Right kidney (tissue), 1 donor: Measurements from ENCODE around the gene HAP1.
A peak's percentile ranks its signal among the peaks of the same experiment; 100 is the strongest.
"Not testable (repeated sequence)": the region's sequence is repeated elsewhere in the genome, so short reads cannot be mapped to it uniquely, and the experiment has no call there.

Source experiments
- DNase-seq: peaks from one replicate; pipeline ENCODE4 v3.0.0-alpha.2; 2016

HAP1 gene

DNA sequence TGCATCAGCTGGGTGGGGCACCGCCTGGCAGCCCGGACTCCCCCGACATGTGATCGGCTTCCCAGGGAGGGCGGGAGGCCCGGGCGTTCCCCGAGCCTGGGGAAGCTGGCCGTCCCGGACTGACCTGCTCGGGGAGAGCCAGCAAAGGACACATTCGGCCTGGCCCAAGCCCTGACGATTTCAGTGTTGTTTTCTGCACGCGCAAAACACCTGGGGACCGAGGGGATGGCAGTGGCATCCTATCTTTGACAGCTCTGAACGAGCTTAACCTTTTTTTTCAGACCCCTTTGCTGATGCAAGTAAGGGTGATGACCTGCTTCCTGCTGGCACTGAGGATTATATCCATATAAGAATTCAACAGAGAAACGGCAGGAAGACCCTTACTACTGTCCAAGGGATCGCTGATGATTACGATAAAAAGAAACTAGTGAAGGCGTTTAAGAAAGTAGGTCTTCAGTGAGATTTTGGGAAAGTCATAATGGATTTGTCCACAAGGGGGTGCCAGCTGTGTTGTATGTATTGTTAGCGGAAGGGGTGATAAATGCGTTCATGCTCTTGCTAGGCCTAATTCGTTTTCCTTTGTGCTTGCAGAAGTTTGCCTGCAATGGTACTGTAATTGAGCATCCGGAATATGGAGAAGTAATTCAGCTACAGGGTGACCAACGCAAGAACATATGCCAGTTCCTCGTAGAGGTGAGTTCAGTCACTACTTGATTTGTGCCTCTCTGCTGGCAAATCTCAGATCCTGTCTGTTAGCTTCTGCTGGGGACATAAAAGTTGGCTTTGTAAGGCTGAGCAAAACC lies 44.7 kb downstream of the HAP1 start:
- no peak for DNase-seq

DNA sequence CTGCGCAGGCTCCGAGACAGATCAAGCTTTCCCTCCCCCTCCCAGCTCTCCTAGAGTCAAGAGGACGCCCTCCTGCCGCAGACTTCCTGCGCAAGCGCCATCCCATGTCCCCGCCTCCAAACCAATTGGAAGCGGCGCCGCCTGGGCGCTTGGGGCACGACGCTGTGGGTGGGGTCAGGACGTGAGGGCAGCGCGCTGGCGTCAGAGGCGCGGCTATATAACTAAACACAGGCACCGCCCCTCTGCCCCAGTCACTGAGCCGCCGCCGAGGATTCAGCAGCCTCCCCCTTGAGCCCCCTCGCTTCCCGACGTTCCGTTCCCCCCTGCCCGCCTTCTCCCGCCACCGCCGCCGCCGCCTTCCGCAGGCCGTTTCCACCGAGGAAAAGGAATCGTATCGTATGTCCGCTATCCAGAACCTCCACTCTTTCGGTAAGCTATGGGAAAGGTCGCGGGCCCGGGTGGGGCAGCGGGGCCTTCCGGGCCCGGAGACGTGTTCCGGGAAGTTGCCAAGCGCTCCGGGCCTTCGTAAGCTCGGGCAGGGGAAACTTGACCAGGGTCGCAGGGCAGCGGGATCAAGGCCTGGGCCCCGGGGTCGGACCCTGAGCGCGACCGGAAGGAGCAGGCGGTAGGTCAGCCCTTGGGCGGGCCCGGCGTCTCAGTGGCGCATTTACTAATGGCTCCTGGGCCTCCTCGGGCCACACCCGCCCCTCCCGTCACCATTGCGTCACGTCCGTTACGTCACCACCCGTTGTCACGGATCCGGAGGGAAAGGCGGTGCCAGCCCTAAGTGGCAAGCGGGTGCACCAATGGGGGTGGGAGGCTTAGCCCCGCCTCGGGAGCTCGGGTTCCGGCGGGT lies 45.6 kb downstream of the HAP1 start, which contains the start of gene EIF1:
Gene EIF1, plus strand, starts transcription at position 245 of the 856 bp plus-strand sequence. Its CDS starts 154 bp downstream, at position 399.
- DNase-seq, result peak; percentile 96

DNA sequence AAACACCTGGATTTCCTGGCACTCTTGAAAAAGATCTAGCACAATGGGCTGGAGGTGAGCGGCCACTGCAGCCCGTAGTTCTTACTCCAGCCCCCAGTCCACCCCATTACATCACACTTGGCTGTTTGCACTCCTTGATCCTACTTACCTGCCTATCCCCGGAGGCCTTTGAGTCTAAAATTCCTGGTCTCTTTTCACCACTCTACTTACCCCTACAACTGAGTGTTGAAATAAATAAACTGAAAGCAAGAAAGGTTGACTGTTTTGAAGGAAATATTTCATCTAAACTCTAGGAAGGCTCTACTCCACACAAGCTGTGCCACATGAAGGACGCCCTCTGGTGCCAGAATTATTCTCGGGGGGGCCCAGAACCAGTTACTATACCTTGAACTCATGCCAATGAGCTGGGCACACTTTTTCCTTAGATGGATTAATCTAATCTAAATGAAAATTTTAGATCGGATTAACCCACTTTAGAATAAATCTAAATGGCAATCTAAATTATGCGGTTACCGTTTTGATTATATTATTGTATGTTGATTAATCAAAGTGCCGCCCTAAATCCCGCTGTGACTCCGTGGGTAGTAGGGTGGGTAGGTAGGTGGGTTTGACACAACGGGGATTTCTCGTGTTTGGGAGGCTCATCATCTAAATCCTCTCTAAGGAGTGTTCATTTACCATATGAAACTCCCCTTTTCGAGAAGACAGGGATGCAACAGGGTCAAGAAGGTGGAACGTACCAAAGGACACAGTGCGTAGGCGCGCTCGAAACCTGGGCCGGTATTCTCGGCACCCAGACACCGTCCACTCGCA lies 46.4 kb downstream of the HAP1 start:
- no peak for DNase-seq

DNA sequence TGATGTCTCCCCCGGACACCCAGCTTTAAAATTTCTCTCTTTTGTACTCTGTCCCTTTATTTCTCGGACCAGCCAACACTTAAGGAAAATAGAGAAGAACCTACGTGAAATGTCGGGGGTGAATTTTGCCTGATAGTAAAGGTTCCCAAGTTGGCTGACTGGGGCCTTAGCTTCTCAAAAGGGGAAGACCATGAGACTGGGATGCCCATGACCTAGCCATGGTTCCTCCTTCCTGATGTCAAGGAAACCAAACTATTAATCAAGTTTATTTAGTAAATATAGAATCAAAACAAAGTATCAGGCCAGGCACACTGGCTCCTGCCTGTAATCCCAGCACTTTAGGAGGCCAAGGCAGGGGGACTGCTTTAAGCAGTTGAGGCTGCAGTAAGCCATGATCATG lies 48.2 kb downstream of the HAP1 start:
- no peak for DNase-seq

DNA sequence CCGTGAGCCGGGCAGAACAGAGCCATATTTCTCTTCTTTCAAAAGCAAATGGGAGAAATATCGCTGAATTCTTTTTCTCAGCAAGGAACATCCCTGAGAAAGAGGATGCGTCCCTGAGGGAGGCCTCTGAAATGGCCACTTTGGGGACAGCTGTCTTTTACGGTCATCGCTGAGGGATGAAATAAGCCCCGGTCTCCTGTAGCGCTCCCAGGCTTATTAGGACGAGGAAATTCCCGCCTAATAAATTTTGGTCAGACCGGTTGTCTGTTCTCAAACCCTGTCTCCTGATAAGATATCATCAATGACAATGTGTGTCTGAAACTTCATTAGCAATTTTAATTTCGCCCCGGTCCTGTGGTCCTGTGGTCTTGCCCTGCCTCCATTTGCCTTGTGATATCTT lies 48.7 kb downstream of the HAP1 start:
- DNase-seq, result not testable (repeated sequence)

DNA sequence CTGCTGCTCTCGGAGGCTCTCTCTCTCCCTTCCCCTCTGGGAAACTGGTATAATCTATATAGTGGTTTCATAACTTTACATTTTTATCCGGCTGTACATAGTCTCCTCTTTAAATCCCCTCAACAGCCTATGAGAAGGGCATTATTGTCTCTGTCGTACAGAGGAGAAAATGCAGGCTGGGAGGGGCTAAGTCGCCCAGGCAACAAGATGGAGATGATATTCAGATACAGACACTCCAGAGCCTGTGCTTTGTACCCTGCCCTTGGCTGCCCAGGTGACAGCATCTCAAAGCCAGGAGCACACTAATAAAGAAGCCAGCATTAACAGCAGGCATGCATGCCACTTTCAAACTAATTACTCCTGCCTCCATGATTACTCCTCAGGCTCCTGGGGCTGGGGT lies 50.4 kb downstream of the HAP1 start:
- no peak for DNase-seq

DNA sequence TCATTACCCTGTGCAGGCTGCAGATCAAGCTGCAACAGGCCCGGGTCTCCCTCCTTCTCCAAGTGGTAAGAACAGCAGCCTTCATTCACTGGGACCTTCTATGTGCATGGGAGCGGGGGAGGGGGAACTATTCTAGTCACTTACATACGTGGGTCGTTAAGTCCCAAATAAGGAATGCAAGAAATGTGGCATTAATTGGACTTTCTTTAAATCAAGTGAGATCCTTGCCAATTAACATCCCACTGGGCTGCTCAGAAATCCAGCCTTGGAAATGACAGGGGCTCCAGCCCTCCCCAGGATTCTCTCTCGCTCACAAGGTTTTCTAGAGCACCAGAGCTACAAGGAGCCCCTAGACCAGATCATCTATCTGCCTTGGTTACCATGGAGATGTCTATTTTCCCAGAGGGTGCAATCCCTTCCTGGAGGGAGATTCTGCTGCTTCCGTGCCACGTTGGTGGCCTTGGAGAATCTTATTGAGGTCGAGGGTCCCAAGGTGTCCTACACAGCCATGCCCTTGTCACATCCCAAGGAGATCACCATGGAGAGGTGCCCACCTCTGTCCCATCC lies 50.9 kb downstream of the HAP1 start:
- no peak for DNase-seq

DNA sequence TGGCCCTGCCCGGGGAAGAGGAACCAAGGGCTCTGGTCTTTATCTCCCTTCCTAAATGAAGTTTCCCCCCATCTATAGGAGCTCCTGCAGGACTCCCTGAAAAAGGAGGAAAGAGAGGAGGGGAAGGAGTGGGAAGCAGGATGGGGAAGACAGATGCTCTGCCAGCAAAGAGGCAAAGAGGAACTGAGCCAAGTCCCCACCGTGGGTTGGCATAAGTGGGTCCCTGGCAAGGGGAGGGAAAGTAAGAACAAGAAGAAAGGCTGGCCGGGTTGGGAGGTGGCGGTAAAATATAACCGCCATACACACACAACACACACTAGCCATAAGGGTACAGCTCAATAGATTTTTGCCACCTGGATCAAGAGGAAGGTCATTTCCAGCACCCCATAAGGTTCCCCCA lies 51.8 kb downstream of the HAP1 start:
- DNase-seq, result no peak

DNA sequence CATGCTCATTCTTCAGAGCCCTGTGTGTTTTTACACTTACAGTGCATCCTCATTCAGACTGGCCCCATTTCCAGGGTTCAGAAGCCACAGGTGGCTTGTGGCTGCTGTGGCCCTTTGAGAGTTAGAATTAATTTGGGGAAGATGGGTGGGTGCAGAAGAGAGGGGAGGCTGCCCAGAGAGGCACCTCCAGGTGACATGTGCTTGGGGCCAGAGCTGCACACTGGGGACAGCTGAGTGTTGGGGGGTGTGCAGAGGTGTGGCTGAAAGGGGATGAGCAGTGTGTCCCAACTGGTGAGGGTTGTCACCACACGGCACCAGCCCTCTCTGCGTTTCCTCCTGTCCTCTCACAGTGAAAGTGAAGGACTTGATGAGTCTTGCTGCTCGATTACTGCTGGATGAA lies 52.7 kb downstream of the HAP1 start:
- no peak for DNase-seq

DNA sequence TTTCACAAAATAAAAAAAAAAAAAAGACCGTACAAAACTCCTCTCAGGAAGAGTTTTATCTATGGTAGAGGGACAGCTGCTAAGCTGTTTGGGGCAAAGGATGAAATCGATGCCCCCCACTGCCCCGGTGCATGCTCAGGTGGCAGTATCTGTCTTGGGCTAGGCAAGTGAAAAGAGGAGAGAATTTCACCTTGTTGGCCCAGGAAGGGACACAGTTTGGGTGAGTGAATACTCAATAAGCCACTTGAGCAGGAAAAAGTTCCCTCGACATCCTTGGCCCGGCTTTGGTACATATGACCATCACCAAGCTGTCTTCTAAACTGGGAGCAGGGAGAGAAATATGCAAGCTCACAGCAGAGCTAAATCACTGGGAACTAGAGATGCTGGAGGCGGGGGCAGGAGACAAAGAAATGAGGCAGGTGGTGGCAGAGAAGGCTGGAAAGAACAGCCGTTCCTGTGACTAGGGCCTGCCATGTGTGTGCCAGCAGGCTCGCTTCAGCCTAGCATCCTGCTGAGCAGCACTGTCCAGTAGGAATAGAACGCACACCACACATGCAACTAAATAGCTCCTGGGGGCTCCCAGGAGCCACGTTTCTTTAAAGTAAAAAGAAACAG lies 53.9 kb downstream of the HAP1 start:
- DNase-seq, result no peak

DNA sequence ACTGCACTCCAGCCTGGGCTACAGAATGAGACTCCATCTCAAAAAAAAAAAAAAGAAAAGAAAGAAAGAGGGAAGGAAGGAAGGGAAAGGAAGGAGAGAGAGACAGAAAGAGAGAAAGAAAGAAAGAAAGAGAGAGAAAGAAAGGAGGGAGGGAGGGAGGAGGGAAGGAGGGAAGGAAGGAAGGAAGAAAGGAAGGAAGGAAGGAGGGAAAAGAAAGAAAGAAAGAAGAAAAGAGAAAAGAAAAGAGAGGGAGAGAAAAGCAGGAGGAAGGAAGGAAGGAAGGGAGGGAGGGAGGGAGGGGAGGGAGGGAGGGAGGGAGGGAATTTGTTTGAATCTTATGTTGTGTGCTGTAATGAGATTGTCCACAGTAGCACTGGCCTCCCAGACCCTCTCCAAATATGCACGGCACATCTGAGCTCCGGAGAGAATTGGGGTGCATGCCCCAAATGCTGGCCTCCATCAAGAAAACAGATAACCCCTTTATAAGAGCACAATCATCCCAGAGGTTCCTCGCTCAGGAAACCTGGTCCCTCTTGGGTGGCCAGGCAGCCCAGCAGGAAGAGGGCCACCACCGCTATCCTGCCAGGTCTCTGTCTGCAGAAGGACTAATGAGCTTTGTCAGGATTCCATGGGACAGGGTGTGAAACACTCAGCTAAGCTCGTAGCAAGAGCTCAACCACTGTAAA lies 54.6 kb downstream of the HAP1 start:
- no peak for DNase-seq

DNA sequence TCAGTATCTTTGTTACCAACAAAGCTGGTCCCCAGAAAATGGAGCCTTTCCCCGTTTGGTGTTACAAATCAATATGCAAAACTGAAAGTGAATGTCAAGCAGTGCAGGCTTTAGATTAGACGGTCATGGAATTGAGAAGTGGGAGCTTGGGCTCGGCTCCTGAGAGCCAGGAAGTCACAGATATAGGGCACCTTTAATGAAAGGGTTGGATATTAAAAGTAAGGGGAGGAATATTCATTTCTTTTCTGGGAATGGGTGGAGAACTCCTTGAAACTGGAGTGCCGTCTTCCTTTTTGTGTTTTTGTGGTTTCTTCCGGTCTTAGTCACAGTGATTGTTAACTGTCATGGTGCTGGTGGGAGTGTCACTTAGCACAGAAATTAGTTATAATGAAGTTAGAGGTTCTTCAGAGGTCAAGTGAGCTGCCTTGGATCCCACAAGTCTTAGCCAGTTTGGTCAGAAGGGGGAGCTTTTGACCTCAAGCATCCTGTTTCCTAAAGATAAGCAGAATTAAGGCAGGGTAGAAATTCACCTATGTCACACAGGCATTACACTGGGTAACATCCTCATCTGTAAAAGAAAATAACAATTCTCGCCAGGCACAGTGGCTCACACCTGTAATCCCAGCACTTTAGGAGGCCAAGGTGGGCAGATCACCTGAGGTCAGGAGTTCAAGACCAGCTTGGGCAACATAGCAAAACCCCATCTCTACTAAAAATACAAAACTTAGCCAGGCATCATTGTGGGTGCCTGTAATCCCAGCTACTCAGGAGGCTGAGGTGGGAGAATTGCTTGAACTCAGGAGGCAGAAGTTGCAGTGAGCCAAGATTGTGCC lies 55.3 kb downstream of the HAP1 start:
- DNase-seq, result no peak

DNA sequence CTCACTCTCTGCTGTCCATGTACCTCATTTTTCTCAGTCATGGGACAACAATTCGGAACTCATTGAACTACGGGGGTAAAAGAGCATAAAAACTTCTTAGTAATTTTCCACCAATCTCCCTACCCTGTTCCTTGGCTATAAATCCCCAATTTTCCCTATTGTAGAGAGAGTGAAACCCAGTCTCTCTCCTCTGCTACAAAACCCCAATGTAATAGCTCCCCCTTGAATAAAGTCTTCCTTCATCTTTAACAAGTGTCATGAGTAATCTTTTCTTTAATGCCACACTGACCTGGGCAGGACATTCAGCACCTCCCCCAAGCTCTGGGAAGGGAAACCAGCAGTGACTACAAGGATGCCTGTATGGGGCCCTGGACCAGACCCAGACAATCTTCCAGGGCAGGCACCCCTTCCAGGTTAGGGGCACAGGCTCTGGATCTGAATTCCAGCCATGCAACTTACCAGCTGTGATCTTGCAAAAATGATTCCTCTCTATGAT lies 56.0 kb downstream of the HAP1 start:
- DNase-seq, result no peak

DNA sequence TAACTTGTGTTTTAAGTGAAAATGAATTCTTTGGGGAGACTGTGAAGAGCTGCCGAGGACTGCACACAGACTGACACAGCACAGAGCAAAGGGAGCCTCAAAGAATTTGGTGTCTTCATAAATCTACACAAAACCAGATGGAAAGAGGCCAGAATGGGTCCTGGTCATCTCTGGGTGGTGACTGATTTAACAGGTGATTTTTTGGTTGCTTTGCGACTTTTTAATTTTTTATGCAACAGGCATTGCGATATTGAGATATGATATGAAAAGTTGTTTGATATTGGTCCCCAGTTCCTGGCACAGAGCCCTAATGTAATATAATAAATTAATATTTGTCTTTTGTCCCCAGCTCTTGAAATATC lies 58.4 kb downstream of the HAP1 start:
- DNase-seq, result no peak

DNA sequence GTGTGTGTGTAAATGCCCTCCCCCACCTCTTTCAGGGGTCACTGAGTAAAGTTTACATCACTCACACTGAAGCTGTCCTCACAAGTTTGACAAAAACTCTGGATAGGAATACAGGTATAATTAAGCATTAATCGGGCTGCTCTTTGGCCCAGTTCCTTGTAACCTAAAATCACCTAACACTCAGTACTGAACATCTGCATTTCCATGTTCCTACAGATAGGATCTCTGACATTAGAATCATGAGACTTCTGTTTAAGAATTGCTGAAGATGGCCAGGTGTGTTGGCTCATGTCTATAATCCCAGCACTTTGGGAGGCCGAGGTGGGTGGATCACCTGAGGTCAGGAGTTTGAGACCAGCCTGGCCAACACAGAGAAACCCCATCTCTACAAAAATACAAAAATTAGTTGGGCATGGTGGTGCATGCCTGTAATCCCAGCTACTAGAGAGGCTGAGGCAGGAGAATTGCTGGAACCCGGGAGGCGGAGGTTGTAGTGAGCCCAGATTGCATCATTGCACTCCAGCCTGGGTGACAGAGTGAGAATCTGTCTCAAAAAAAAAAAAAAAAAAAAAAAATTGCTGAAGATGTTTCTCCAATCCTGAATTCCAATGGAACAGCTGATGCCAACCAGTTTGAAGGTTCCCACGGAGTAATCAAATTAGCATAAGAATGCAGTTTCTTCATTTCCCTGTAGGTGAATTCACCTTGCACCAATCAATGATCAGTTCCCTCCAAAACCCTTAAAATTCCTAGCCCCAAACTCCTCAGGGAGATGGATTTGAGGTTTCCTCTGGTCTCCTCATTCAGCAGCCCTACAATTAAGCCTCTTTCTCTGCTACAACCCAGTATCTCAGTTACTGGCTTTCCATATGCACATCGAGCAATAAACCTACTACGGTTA lies 59.0 kb downstream of the HAP1 start:
- DNase-seq, result not testable (repeated sequence)
